Measurements from ENCODE around the gene GTF2A1L. TPM values are rescaled to one million over a fixed set of nuclear protein-coding genes. Genes with fewer than 3 reads are reported as not detected.

The GTF2A1L gene
- total RNA-seq (2014; rRNA removed; shearing (Covaris generic)): 0.13 and 0.76 TPM in 2 replicates
- polyA plus RNA-seq (2016; fragmentation: Nextera tagmentation; extraction: Ambion mirVana): 0.13 and 0.27 TPM in 2 replicates

GRCh38 chr2:48617618-48618017 is at the start of gene GTF2A1L:
Gene GTF2A1L, plus strand, starts transcription at chr2:48617856. Its CDS starts 19 bp downstream, at chr2:48617875.
- Histone ChIP-seq H3K27ac (no peak within 1 kb of the TSS), H3K4me3 (no peak within 1 kb of the TSS), H2AFZ (no peak within 1 kb of the TSS), H4K20me1 (ENCODE audit: insufficient read depth) (no peaks in the 10 kb centered on the region), H3K79me2 (ENCODE audit: insufficient read depth) (no peaks in the 10 kb centered on the region), H3K36me3 (ENCODE audit: low read depth) (no peaks in the 10 kb centered on the region), H3K4me2 (ENCODE audit: unreplicated experiment) (no peak within 1 kb of the TSS), H3F3A (ENCODE audit: insufficient read depth) (no peaks in the 10 kb centered on the region), H3K9ac (no peak within 1 kb of the TSS), H3K9me3 (ENCODE audit: low read depth) (no peaks in the 10 kb centered on the region), H3K27me3 (replicated peaks; ENCODE audit: insufficient read depth) (no peaks in the 10 kb centered on the region), H3K9me2 (ENCODE audit: insufficient read depth) (no peaks in the 10 kb centered on the region), H3K4me1 (ENCODE audit: insufficient read depth) (no peaks in the 10 kb centered on the region)
- TF ChIP-seq EZH2phosphoT487 (IDR thresholded peaks at IDR 0.05; ENCODE audit: insufficient read depth, low read depth): no peak
- TF ChIP-seq EZH2 (IDR thresholded peaks at IDR 0.05; ENCODE audit: insufficient read depth, poor library complexity, severe bottlenecking): no peak
- DNase-seq: no peak
- 66 to 71% methylated on average over 26 of the region's 26 CpGs for WGBS, 2 experiments (ENCODE audit: low coverage in 1 of 2, low lambda C conversion rate in 2 of 2, missing lambda C conversion rate in 2 of 2)
- in situ Hi-C loops (cut with MboI): loop anchor here (25.0 kb wide), 2 partner anchors 320 to 1520 kb away; no protein-coding TSS in a partner anchor

- WGBS, 2 experiments (ENCODE audit: low coverage in 1 of 2, low lambda C conversion rate in 2 of 2, missing lambda C conversion rate in 2 of 2): 21 to 24% methylated on average over 4 of the region's 4 CpGs
- Histone ChIP-seq H3K4me1 (ENCODE audit: insufficient read depth) (peaks cover 16% of the 10 kb centered on the region), H3K4me2 (ENCODE audit: unreplicated experiment) (no peak overlapping the region), H3K79me2 (ENCODE audit: insufficient read depth) (no peaks in the 10 kb centered on the region), H4K20me1 (ENCODE audit: insufficient read depth) (no peaks in the 10 kb centered on the region), H3F3A (ENCODE audit: insufficient read depth) (0 out of 2 replicates have a peak, but pooled peaks cover 4% of the 10 kb centered on the region), H3K27ac (peak overlapping the region; percentile 27; the same call in 1 of the 2 replicates), H3K9me2 (ENCODE audit: insufficient read depth) (no peaks in the 10 kb centered on the region), H3K36me3 (ENCODE audit: low read depth) (no peaks in the 10 kb centered on the region), H3K9ac (no peak overlapping the region), H3K27me3 (replicated peaks; ENCODE audit: insufficient read depth) (no peaks in the 10 kb centered on the region), H2AFZ (0 out of 2 replicates have a peak overlapping the region, but pooled peaks have one; percentile 8), H3K4me3 (no peak overlapping the region), H3K9me3 (ENCODE audit: low read depth) (no peaks in the 10 kb centered on the region)
- peak; percentile 49 for DNase-seq
- in situ Hi-C loops (cut with MboI): no loop called here
- TF ChIP-seq EZH2 (IDR thresholded peaks at IDR 0.05; ENCODE audit: insufficient read depth, poor library complexity, severe bottlenecking) (no peak), EZH2phosphoT487 (IDR thresholded peaks at IDR 0.05; ENCODE audit: insufficient read depth, low read depth) (no peak)
Observed at GRCh38 chr2:48568547-48568946, 49.1 kb upstream of the GTF2A1L start.

- no peak overlapping the region for H2AFZ ChIP-seq
- peak overlapping the region; percentile 27 for H3K27ac ChIP-seq
- in situ Hi-C loops (cut with MboI): no loop called here
- H3K4me2 ChIP-seq (ENCODE audit: unreplicated experiment): no peak overlapping the region
- H3K27me3 ChIP-seq (replicated peaks; ENCODE audit: insufficient read depth): no peaks in the 10 kb centered on the region
- no peak overlapping the region for H3K9ac ChIP-seq
- no peaks in the 10 kb centered on the region for H3K79me2 ChIP-seq (ENCODE audit: insufficient read depth)
- no peaks in the 10 kb centered on the region for H3K9me2 ChIP-seq (ENCODE audit: insufficient read depth)
- 0 out of 2 replicates have a peak, but pooled peaks cover 4% of the 10 kb centered on the region for H3F3A ChIP-seq (ENCODE audit: insufficient read depth)
- no peaks in the 10 kb centered on the region for H3K9me3 ChIP-seq (ENCODE audit: low read depth)
- peaks cover 16% of the 10 kb centered on the region for H3K4me1 ChIP-seq (ENCODE audit: insufficient read depth)
- no peaks in the 10 kb centered on the region for H4K20me1 ChIP-seq (ENCODE audit: insufficient read depth)
- TF ChIP-seq EZH2phosphoT487 (IDR thresholded peaks at IDR 0.05; ENCODE audit: insufficient read depth, low read depth): no peak
- TF ChIP-seq EZH2 (IDR thresholded peaks at IDR 0.05; ENCODE audit: insufficient read depth, poor library complexity, severe bottlenecking): no peak
- DNase-seq: peak; percentile 68
- no peaks in the 10 kb centered on the region for H3K36me3 ChIP-seq (ENCODE audit: low read depth)
- no peak overlapping the region for H3K4me3 ChIP-seq
Observed at GRCh38 chr2:48569433-48569832, 48.2 kb upstream of the GTF2A1L start.

GRCh38 chr2:48572816-48573215 is 44.8 kb upstream of the GTF2A1L start:
- Histone ChIP-seq H3K9me3 (ENCODE audit: low read depth) (no peaks in the 10 kb centered on the region), H2AFZ (no peak overlapping the region), H3K27ac (no peak overlapping the region), H3F3A (ENCODE audit: insufficient read depth) (0 out of 2 replicates have a peak, but pooled peaks cover 4% of the 10 kb centered on the region), H3K36me3 (ENCODE audit: low read depth) (no peaks in the 10 kb centered on the region), H3K27me3 (replicated peaks; ENCODE audit: insufficient read depth) (no peaks in the 10 kb centered on the region), H4K20me1 (ENCODE audit: insufficient read depth) (no peaks in the 10 kb centered on the region), H3K4me3 (no peak overlapping the region), H3K4me2 (ENCODE audit: unreplicated experiment) (no peak overlapping the region), H3K9me2 (ENCODE audit: insufficient read depth) (no peaks in the 10 kb centered on the region), H3K4me1 (ENCODE audit: insufficient read depth) (peaks cover 12% of the 10 kb centered on the region), H3K9ac (no peak overlapping the region), H3K79me2 (ENCODE audit: insufficient read depth) (no peaks in the 10 kb centered on the region)
- TF ChIP-seq EZH2 (IDR thresholded peaks at IDR 0.05; ENCODE audit: insufficient read depth, poor library complexity, severe bottlenecking) (no peak), EZH2phosphoT487 (IDR thresholded peaks at IDR 0.05; ENCODE audit: insufficient read depth, low read depth) (no peak)
- 89 to 91% methylated on average over 5 of the region's 5 CpGs for WGBS, 2 experiments (ENCODE audit: low coverage in 1 of 2, low lambda C conversion rate in 2 of 2, missing lambda C conversion rate in 2 of 2)
- in situ Hi-C loops (cut with MboI): no loop called here
- DNase-seq: no peak

Data from GM23248 (cell line).